NB4 (cell line): ENCODE results near the gene GPR78.
A peak's percentile ranks its signal among the peaks of the same experiment; 100 is the strongest.

ENCODE experiments used
- DNase-seq: peaks from one replicate; pipeline ENCODE4 v3.0.0; 2010; ENCODE audit warnings: low read depth
- H3K4me3 ChIP-seq: one replicate; pipeline ENCODE4 v1.5.1; 2011; ENCODE audit warnings: mild to moderate bottlenecking, low read depth, low read length, moderate library complexity
- CTCF ChIP-seq: IDR thresholded peaks from one replicate; pipeline ENCODE4 v1.5.1; 2012; ENCODE audit warnings: low read depth, low read length
- MYC ChIP-seq: IDR thresholded peaks from 2 replicates; pipeline ENCODE4 v1.6.1; 2011; ENCODE audit warnings: low read depth, low read length
- POLR2A ChIP-seq: IDR thresholded peaks from 2 replicates; pipeline ENCODE4 v1.6.1; 2011; ENCODE audit warnings: mild to moderate bottlenecking; ENCODE audit not compliant: insufficient read length; ENCODE audit errors: extremely low read depth
- TF ChIP-seq, protein P1 (sequence below): IDR thresholded peaks from 2 replicates; pipeline ENCODE4 v1.6.1; 2011; ENCODE audit warnings: low read depth, low read length

The GPR78 gene

GRCh38 chr4:8545439-8545765 is 34.8 kb upstream of the GPR78 start:
- H3K4me3 ChIP-seq: no peak overlapping the region
- TF ChIP-seq, protein P1, sequence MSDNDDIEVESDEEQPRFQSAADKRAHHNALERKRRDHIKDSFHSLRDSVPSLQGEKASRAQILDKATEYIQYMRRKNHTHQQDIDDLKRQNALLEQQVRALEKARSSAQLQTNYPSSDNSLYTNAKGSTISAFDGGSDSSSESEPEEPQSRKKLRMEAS: no peak
- TF ChIP-seq CTCF (no peak), POLR2A (no peak), MYC (no peak)
- DNase-seq: no peak

- no peak overlapping the region for H3K4me3 ChIP-seq
- DNase-seq: no peak
- TF ChIP-seq, protein P1: no peak
- TF ChIP-seq MYC: no peak
- TF ChIP-seq CTCF: no peak
- TF ChIP-seq POLR2A: no peak
Observed at GRCh38 chr4:8546766-8547107, 33.5 kb upstream of the GPR78 start.

GRCh38 chr4:8547108-8547911 is 32.9 kb upstream of the GPR78 start:
- TF ChIP-seq POLR2A (no peak), CTCF (peak; percentile 54), MYC (no peak)
- TF ChIP-seq, protein P1: no peak
- H3K4me3 ChIP-seq: no peak overlapping the region
- peak; percentile 72 for DNase-seq

DNA sequence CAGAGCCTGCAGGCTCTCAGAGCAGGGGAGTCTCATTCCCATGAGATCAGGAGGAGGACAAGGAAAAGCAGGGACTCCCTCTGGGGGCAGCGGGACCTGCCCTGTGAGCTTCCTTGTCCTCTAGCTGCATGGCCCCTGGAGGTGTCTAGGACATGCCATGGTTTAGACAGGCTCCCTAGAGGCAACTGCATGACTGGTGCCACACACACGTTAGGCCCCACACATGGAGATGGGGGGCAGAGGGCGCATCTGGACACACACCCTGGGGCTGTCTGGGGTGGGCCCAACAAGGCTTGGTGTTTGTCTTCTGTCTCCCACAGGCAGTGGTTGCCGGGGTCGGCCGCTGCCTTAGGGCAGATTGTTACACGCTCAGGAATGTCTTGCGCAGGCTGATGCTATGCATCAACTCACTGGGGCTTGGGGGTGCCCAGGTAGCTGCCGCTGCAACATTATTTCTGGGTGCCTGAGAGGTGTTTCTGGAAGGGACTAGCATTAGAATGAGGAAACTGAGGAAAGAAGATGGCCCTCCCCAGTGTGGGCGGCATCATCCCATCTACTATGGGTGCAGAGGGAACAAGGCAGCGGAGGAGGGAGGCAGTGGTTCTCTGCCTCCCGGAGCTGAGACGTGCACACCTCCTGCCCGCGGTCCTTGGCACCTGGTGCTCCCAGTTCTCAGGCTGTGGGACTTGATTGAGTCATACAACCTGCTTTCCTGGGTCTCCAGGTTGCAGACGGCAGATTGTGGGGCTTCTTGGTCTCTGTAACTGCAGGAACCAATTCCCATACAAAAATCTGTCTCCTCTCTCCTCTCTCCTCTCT is 32.1 kb upstream of the GPR78 start:
- no peak overlapping the region for H3K4me3 ChIP-seq
- DNase-seq: no peak
- TF ChIP-seq, protein P1: no peak

- TF ChIP-seq MYC (no peak), CTCF (no peak), POLR2A (no peak)
- TF ChIP-seq, protein P1: no peak
- H3K4me3 ChIP-seq: no peak overlapping the region
- DNase-seq: no peak
Observed at GRCh38 chr4:8548731-8549351, 31.4 kb upstream of the GPR78 start.

DNA sequence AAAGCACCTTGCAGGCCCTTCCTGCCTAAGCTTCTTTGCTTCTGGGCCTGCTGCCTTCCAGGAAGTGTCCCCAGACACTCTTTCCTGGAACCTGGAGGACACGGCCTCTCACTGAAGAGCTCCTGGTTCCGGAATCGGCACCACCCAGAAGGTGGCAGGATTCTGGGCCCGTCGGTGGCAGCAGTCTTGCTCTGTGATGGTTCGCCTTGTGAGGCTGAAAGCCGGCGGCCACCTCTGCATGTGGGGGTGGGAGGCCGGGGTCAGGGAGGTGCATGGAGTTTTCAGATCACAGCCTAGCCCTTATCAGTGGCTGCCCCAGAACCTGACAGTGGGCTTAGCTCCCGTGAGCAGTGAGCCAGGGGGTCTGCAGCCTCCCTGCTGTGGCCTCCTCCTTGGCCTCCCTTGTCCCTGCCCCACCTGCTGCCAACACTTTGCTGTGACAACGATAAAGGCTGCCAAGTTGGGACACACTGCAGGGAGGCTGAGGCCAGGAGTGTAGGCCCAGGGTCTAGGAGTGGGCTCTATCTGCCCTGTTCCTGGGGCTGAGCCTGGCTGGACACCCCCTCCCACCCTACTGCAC is 30.8 kb upstream of the GPR78 start:
- no peak for DNase-seq
- TF ChIP-seq POLR2A: no peak
- TF ChIP-seq MYC: no peak
- TF ChIP-seq, protein P1: no peak
- TF ChIP-seq CTCF: no peak
- no peak overlapping the region for H3K4me3 ChIP-seq
